Lung (tissue), 12 donors: ENCODE results near the gene RPF1. TPM values are rescaled to one million over a fixed set of nuclear protein-coding genes. Genes with fewer than 3 reads are reported as not detected.

Experiments
- ATAC-seq: fragments of 200-7000 bp; cut with Tn5 transposase; one replicate; pipeline ENCODE4 v1.9.1; 2020; ENCODE audit warnings: moderate number of reproducible peaks; ENCODE audit not compliant: insufficient read depth, low FRiP score
- DNase-seq, 3 donors: peaks; one replicate each; pipeline ENCODE4 v3.0.0-alpha.2; 2013 to 2017
- H3K27ac ChIP-seq, 2 donors: one replicate each; pipeline ENCODE4 v1.5.1; 2013; ENCODE audit warnings: mild to moderate bottlenecking in 2 of 2, moderate library complexity in 2 of 2, control low read depth in 1 of 2, inconsistent platforms in 1 of 2, low read depth in 1 of 2, low read length in 1 of 2
- H3K27me3 ChIP-seq, 3 donors: one replicate each; pipeline ENCODE4 v1.5.1; 2013; ENCODE audit warnings: low read length in 2 of 3; ENCODE audit not compliant: control insufficient read depth in 3 of 3, insufficient read depth in 3 of 3
- H3K36me3 ChIP-seq, 4 donors: one replicate each; pipeline ENCODE4 v1.5.1; 2013; ENCODE audit warnings: low read length in 4 of 4, mild to moderate bottlenecking in 1 of 4, moderate library complexity in 1 of 4; ENCODE audit not compliant: control insufficient read depth in 4 of 4, insufficient read depth in 4 of 4
- H3K4me1 ChIP-seq, 5 donors: one replicate each; pipeline ENCODE4 v1.5.1; 2013; ENCODE audit warnings: low read length in 5 of 5, mild to moderate bottlenecking in 2 of 5, moderate library complexity in 1 of 5; ENCODE audit not compliant: control insufficient read depth in 5 of 5, insufficient read depth in 5 of 5
- H3K4me3 ChIP-seq: one replicate; pipeline ENCODE4 v1.5.1; 2013; ENCODE audit warnings: mild to moderate bottlenecking, control low read depth, moderate library complexity
- H3K9ac ChIP-seq, 2 donors: one replicate each; pipeline ENCODE4 v1.5.1; 2013; ENCODE audit warnings: low read length in 2 of 2, control low read depth in 1 of 2; ENCODE audit not compliant: insufficient read depth in 1 of 2
- H3K9me3 ChIP-seq, 4 donors: one replicate each; pipeline ENCODE4 v1.5.1; 2013; ENCODE audit warnings: low read length in 3 of 4, mild to moderate bottlenecking in 1 of 4, moderate library complexity in 1 of 4; ENCODE audit not compliant: control insufficient read depth in 4 of 4, insufficient read depth in 3 of 4
- WGBS, 2 donors: extraction: QIAGEN DNeasy Blood & Tissue Kit; methylation state at CpG; one replicate each; pipeline ENCODE4 v1.1.7; 2013; 5-methylcytosine and 5-hydroxymethylcytosine counted together
- polyA plus RNA-seq, 2 donors: library from polyadenylated mRNA; stranded (reverse); fragments of 200-250 nt; gene quantifications; one replicate each; pipeline ENCODE4 v1.2.1, GENCODE V29; 2013
- total RNA-seq, 2 donors: library from RNA; depleted of rRNA in 1 of 2; stranded (reverse); fragments of >200 nt in 1 of 2; gene quantifications; one replicate each; pipeline ENCODE4 v1.2.1, GENCODE V29; 2014 to 2021
- TF ChIP-seq, protein P1 (sequence below): IDR thresholded peaks from 2 replicates; pipeline ENCODE4 v1.5.1; 2012; ENCODE audit warnings: mild to moderate bottlenecking; ENCODE audit errors: control extremely low read depth, extremely low read depth
- donor health status: control.
- donor health status: control.
- donor health status: Bipolar disorder and iron deficiency.
- donor health status: healthy.
- donor health status: DM: yes; HTN: yes; CAD: no.

Gene RPF1
- total and polyA plus RNA-seq, 4 donors, result 22.2 to 47.2 (median 30.2) TPM

DNA sequence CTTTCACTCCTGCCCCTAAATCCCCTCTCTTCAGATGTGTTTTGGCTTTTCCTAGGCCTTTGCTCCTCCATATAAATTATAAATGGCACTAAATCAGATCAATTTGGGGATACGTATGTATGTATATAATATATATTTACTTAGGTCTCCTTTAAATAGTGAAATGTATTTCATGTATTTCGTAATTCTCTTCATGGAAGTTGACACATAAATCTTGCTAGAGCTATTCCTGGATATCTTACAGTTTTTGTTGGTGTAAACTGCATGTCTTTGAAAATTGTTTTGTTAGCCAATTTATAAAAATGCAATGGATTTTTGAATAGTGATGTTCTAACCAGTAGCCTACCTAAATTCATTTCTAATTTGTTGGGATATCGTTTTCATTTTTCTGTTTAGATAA lies 9.0 kb downstream of the RPF1 start:
- DNase-seq (no peak), ATAC-seq (no peak)
- no peak overlapping the region for H3K9ac ChIP-seq
- H3K4me3 ChIP-seq, result no peak overlapping the region
- H3K9me3 ChIP-seq, result no peaks in the 10 kb centered on the region
- 75 to 87% methylated on average over 3 of the region's 3 CpGs for WGBS, 2 donors
- peaks cover 13 to 30% (median 22%) of the 10 kb centered on the region in 4 donors for H3K36me3 ChIP-seq
- TF ChIP-seq, protein P1, sequence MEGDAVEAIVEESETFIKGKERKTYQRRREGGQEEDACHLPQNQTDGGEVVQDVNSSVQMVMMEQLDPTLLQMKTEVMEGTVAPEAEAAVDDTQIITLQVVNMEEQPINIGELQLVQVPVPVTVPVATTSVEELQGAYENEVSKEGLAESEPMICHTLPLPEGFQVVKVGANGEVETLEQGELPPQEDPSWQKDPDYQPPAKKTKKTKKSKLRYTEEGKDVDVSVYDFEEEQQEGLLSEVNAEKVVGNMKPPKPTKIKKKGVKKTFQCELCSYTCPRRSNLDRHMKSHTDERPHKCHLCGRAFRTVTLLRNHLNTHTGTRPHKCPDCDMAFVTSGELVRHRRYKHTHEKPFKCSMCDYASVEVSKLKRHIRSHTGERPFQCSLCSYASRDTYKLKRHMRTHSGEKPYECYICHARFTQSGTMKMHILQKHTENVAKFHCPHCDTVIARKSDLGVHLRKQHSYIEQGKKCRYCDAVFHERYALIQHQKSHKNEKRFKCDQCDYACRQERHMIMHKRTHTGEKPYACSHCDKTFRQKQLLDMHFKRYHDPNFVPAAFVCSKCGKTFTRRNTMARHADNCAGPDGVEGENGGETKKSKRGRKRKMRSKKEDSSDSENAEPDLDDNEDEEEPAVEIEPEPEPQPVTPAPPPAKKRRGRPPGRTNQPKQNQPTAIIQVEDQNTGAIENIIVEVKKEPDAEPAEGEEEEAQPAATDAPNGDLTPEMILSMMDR, result no peak
- H3K27ac ChIP-seq, result no peak overlapping the region
- H3K4me1 ChIP-seq, result peaks cover 0 to 6% (median 0%) of the 10 kb centered on the region in 5 donors
- no peaks in the 10 kb centered on the region for H3K27me3 ChIP-seq

DNA sequence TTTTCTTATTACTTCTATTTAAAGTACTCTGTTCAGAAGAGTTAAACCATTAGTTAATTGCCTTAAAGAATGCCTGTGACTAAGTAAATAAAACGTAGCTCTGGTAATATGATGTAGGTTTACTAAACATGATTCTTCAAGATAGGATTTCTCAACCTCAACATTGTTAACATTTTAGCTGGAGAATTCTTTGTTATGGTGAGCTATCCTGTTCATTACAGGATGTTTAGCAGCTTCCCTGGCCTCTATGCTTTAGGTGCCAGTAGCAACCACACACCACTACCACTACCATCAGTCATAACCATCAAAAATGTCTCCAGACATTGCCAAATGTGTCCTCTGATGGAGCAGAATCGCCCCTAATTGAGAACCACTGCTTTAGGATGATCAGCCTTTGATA lies 10.7 kb downstream of the RPF1 start:
- ATAC-seq (no peak), DNase-seq (no peak)
- Histone ChIP-seq H3K27ac (no peak overlapping the region), H3K4me1 (peaks cover 0 to 6% (median 0%) of the 10 kb centered on the region in 5 donors), H3K9me3 (no peaks in the 10 kb centered on the region), H3K4me3 (no peak overlapping the region), H3K9ac (no peak overlapping the region), H3K27me3 (no peaks in the 10 kb centered on the region), H3K36me3 (peaks cover 14 to 41% (median 23%) of the 10 kb centered on the region in 4 donors)
- TF ChIP-seq, protein P1, result no peak
- 83 to 94% methylated on average over 2 of the region's 2 CpGs for WGBS, 2 donors

DNA sequence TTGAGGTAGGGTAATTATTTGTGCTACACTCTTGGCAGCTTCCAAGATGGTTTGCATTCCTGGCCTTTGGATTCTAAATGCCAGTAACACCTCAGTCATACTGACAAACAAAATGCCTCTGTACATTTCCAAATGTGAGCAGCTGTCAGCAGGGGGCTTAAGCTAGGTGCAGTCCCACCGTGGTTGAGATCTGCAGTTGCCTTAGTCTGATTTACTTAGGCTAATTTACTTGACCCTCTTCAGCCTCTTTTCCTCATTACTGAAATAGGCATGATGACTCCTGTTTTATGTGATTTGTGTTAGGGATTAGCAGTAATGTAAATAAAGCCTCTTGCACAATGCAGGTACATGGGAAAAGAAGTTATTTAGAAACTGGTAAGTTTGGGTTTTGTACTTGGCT lies 13.7 kb downstream of the RPF1 start:
- Histone ChIP-seq H3K9me3 (no peaks in the 10 kb centered on the region), H3K27ac (no peak overlapping the region), H3K36me3 (peaks cover 12 to 49% (median 29%) of the 10 kb centered on the region in 4 donors), H3K4me3 (no peak overlapping the region), H3K4me1 (peaks cover 0 to 6% (median 0%) of the 10 kb centered on the region in 5 donors), H3K9ac (no peak overlapping the region), H3K27me3 (no peaks in the 10 kb centered on the region)
- 67 to 92% methylated on average over 1 of the region's 1 CpG for WGBS, 2 donors
- TF ChIP-seq, protein P1, result no peak
- DNase-seq (no peak), ATAC-seq (no peak)

DNA sequence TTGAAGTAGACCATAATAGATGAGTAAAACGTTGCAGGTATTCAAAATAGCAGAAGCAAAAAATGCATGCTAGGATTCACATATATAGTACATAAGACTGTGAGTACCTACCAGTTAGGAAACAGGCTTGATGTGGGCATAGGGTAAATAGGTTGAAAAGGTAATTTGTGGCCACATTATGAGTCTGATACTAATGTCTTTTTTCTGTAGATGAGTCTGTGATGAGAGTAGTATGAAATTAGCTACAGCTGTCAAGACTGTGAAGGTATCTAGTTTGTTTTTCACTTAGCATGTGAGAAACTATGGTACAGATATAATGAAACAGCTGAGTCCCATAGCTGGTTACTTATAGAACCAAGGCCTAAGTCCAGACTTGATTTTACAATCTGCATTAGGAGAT lies 14.7 kb downstream of the RPF1 start:
- no peaks in the 10 kb centered on the region for H3K9me3 ChIP-seq
- 68 to 77% methylated on average over 1 of the region's 1 CpG for WGBS, 2 donors
- DNase-seq (no peak), ATAC-seq (no peak)
- H3K9ac ChIP-seq, result no peak overlapping the region
- peaks cover 0 to 6% (median 0%) of the 10 kb centered on the region in 5 donors for H3K4me1 ChIP-seq
- TF ChIP-seq, protein P1, result no peak
- H3K27ac ChIP-seq, result no peak overlapping the region
- H3K4me3 ChIP-seq, result no peak overlapping the region
- H3K27me3 ChIP-seq, result no peaks in the 10 kb centered on the region
- H3K36me3 ChIP-seq, result peaks cover 12 to 59% (median 32%) of the 10 kb centered on the region in 4 donors
